K562 (cell line): Measurements from ENCODE around the gene CDC42BPB. TPM values are rescaled to one million over a fixed set of nuclear protein-coding genes. Genes with fewer than 3 reads are reported as not detected.

Experiments used
- ATAC-seq: fragments of 200-7000 bp; cut with Tn5 transposase; 3 replicates; pipeline ENCODE4 v1.9.1; 2020; ENCODE audit warnings: moderate library complexity
- BruUV-seq: library from RNA; stranded (reverse); fragments of 400-500 nt; replicated peaks from 2 replicates; lab custom pipeline; 2021; lab: Mats Ljungman, UMichigan
- CTCF ChIA-PET: fragments of 300-600 bp; formaldehyde crosslinking; extraction: SDS; loops from one replicate; lab custom pipeline; 2021; ENCODE audit warnings: low intra/inter-chr PET ratio; lab: Yijun Ruan, JAX
- POLR2A ChIA-PET: fragments of 300-600, 350-650 bp; sonication (Branson Sonifier 250); formaldehyde crosslinking; extraction: SDS; loops from one replicate; lab custom pipeline; 2021; ENCODE audit warnings: antibody characterized with exemption, inconsistent platforms; lab: Yijun Ruan, JAX
- DNase-seq, 4 experiments: peaks; one replicate each; pipeline versions ENCODE4 v3.0.0 to v3.0.0-alpha.2; 2011 to 2018; ENCODE audit warnings: low spot score in 3 of 4, mixed read lengths in 3 of 4; ENCODE audit errors: extremely low read depth in 1 of 4
- FAIRE-seq: peaks from 2 replicates; lab custom pipeline; 2011; peaks lifted over from hg19 to GRCh38; lab: Jason Lieb, UNC
- H2AFZ ChIP-seq: 2 replicates; pipeline ENCODE4 v1.6.0; 2011; ENCODE audit warnings: low read depth, low read length, control low read depth, inconsistent platforms
- H3K27ac ChIP-seq: fragments of 200-600 bp; 3 replicates; pipeline ENCODE4 v1.8.0; 2011; ENCODE audit warnings: low read depth, mild to moderate bottlenecking, control low read depth, inconsistent platforms, low read length, moderate library complexity, mixed read lengths; ENCODE audit errors: extremely low read depth
- H3K27me3 ChIP-seq, 2 experiments: fragments of 300-600 bp in 1 of 2; 2 replicates in 1 of 2; 3 replicates in 1 of 2; pipeline versions ENCODE4 v1.6.0 to v1.8.0; 2011; ENCODE audit warnings: inconsistent platforms in 2 of 2, low read length in 2 of 2, mild to moderate bottlenecking in 1 of 2, mixed read lengths in 1 of 2, moderate library complexity in 1 of 2; ENCODE audit not compliant: control insufficient read depth in 2 of 2, insufficient read depth in 2 of 2
- H3K36me3 ChIP-seq: fragments of 300-600 bp; 3 replicates; pipeline ENCODE4 v1.8.0; 2011; ENCODE audit warnings: mild to moderate bottlenecking, low read length, inconsistent platforms; ENCODE audit not compliant: control insufficient read depth, insufficient read depth
- H3K4me1 ChIP-seq, 2 experiments: fragments of 200-600 bp in 1 of 2; replicated peaks in 1 of 2; 2 replicates in 1 of 2; 3 replicates in 1 of 2; pipeline versions ENCODE4 v1.5.1 to v1.8.0; 2011; ENCODE audit warnings: inconsistent platforms in 2 of 2, low read length in 2 of 2, mild to moderate bottlenecking in 1 of 2, mixed read lengths in 1 of 2, moderate library complexity in 1 of 2; ENCODE audit not compliant: control insufficient read depth in 2 of 2, insufficient read depth in 2 of 2
- H3K4me2 ChIP-seq: 2 replicates; pipeline ENCODE4 v1.6.1; 2011; ENCODE audit warnings: low read length, control low read depth, inconsistent platforms, mixed read lengths; ENCODE audit not compliant: insufficient read depth
- H3K4me3 ChIP-seq: fragments of 200-600 bp; sonication (generic), shearing (Covaris generic); 2 replicates; pipeline ENCODE4 v1.5.1; 2016; ENCODE audit warnings: control low read depth, inconsistent platforms
- H3K79me2 ChIP-seq: fragments of 200-600 bp; 3 replicates; pipeline ENCODE4 v1.8.0; 2011; ENCODE audit warnings: low read length, inconsistent platforms; ENCODE audit not compliant: control insufficient read depth, insufficient read depth
- H3K9ac ChIP-seq, 2 experiments: 2 replicates each; pipeline versions ENCODE4 v1.6.0 to v1.6.1; 2011; ENCODE audit warnings: low read depth in 2 of 2, low read length in 2 of 2, control low read depth in 1 of 2, inconsistent platforms in 1 of 2, mild to moderate bottlenecking in 1 of 2, mixed read lengths in 1 of 2; ENCODE audit not compliant: insufficient read depth in 1 of 2
- H3K9me1 ChIP-seq: one replicate; pipeline ENCODE4 v1.6.0; 2011; ENCODE audit warnings: inconsistent platforms, mild to moderate bottlenecking, low read length, moderate library complexity; ENCODE audit not compliant: control insufficient read depth, insufficient read depth
- H3K9me3 ChIP-seq: replicated peaks from 2 replicates; pipeline ENCODE4 v1.5.1; 2011; ENCODE audit warnings: low read depth, low read length, inconsistent platforms; ENCODE audit not compliant: control insufficient read depth, insufficient read depth
- H4K20me1 ChIP-seq: replicated peaks from 2 replicates; pipeline ENCODE4 v1.6.1; 2011; ENCODE audit warnings: low read length, inconsistent platforms, mixed read lengths; ENCODE audit not compliant: control insufficient read depth, insufficient read depth
- ARID1B ChIP-seq: fragments of 450-650 bp; IDR thresholded peaks from 2 replicates; pipeline ENCODE4 v1.6.1; 2016; ENCODE audit warnings: antibody characterized with exemption, mild to moderate bottlenecking, inconsistent platforms
- CAMTA2 ChIP-seq: fragments of 250-450 bp; sonication (Bioruptor Pico); conservative IDR thresholded peaks from 2 replicates; pipeline ENCODE4 v1.5.1; 2022
- ETS2 ChIP-seq: IDR thresholded peaks from 2 replicates; pipeline ENCODE4 v1.6.1; 2016; ENCODE audit warnings: borderline replicate concordance, missing genetic modification characterization, mild to moderate bottlenecking, moderate library complexity, missing compliant biosample characterization; ENCODE audit not compliant: poor library complexity, severe bottlenecking
- FIP1L1 ChIP-seq: fragments of 200-400 bp; formaldehyde crosslinking; IDR thresholded peaks from 2 replicates; pipeline ENCODE4 v1.6.1; 2018; ENCODE audit warnings: mild to moderate bottlenecking, low read depth, low read length; ENCODE audit not compliant: poor library complexity, severe bottlenecking
- POLR2G ChIP-seq: fragments of 200-400 bp; formaldehyde crosslinking; IDR thresholded peaks from 2 replicates; pipeline ENCODE4 v1.6.1; 2017; ENCODE audit warnings: low read depth, mild to moderate bottlenecking, antibody characterized with exemption, low read length, moderate library complexity
- SAFB2 ChIP-seq: fragments of 200-400 bp; formaldehyde crosslinking; IDR thresholded peaks from 2 replicates; pipeline ENCODE4 v1.6.1; 2018; ENCODE audit warnings: borderline replicate concordance, low read length, low read depth, moderate library complexity; ENCODE audit not compliant: severe bottlenecking
- ZNF197 ChIP-seq: fragments of 200-800 bp; sonication (Bioruptor generic); IDR thresholded peaks from 2 replicates; pipeline ENCODE4 v1.6.1; 2016; ENCODE audit warnings: low read depth, missing genetic modification characterization, missing compliant biosample characterization
- ZSCAN29 ChIP-seq: fragments of 450-650 bp; IDR thresholded peaks from 2 replicates; pipeline ENCODE4 v1.6.1; 2017
- WGBS: fragments of 100-300 bp; shearing (Covaris generic); methylation state at CpG from one replicate; pipeline ENCODE4 v1.1.6; 2016; ENCODE audit warnings: low coverage, mixed read lengths; ENCODE audit not compliant: insufficient coverage; ENCODE audit errors: missing lambda C conversion rate; 5-methylcytosine and 5-hydroxymethylcytosine counted together
- in situ Hi-C: fragments of 300-500 bp; cut with MboI; formaldehyde crosslinking; loops from 4 replicates; pipeline ENCODE4 v1.15.0; 2018; ENCODE audit warnings: inconsistent platforms, mixed read lengths
- intact Hi-C: fragments of 100-400 bp; cut with micrococcal nuclease; formaldehyde crosslinking; loops from 2 replicates; pipeline ENCODE4 v1.14.2; 2022
- polyA plus RNA-seq, 8 experiments: library from polyadenylated mRNA; depleted of rRNA in 4 of 8; stranded (reverse) in 5 of 8; unstranded in 3 of 8; fragments of >200 nt; fragmentation: Nextera tagmentation in 2 of 8; fragmentation: Illumina TruSeq in 1 of 8; extraction: Ambion mirVana in 2 of 8; extraction: Trizol in 1 of 8; gene quantifications; 2 replicates each; pipeline versions ENCODE4 v1.2.1 to v1.2.3, GENCODE V29; 2011 to 2014; ENCODE audit warnings: inconsistent platforms in 1 of 8, missing spikeins in 1 of 8
- total RNA-seq, 7 experiments: library from RNA; depleted of rRNA in 6 of 7; stranded (reverse); fragments of >200 nt in 6 of 7; fragmentation: Illumina TruSeq in 2 of 7; extraction: Trizol in 2 of 7; gene quantifications; 2 replicates each; pipeline versions ENCODE4 v1.2.1 to v1.2.3, GENCODE V29; 2011 to 2021; ENCODE audit warnings: low replicate concordance in 1 of 7

Gene CDC42BPB
- total and polyA plus RNA-seq, 9 of the 15 experiments (the other 6 are each of a cell fraction or from before 2014, with no cell fraction given): 0.07 to 24.3 (median 12.6) TPM

DNA sequence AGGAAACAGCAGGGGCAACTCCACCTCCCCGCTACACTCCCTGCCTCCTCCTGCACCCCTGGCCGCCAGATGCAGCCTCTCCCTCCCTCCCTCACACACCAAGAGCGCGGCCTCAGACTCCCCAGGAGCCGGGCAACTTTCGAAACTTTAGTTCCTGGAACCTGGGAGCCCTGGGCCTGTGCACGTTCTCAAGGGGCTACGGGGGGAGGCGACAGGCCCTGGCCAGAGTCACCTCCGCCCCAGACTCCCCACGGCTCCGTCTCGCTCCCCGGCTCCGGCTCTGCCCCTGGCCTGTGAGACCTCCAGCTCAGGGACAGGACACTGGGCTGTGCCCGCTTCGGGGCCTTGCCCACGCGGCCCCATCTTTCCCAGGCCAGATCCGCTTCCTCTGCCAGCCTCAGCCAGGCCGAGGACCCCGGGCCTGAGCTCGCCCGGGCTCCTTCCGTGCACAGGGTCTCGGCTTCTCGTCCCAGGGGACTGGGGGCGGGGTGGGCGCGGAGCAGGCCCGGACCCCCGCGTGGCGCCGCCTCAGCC, 129.4 kb downstream of the CDC42BPB start:
- Histone ChIP-seq H3K27me3 (no peaks in the 10 kb centered on the region), H3K27ac (no peak overlapping the region), H3K9ac (no peak overlapping the region), H3K4me3 (no peak overlapping the region), H3K9me1 (no peaks in the 10 kb centered on the region), H3K36me3 (peaks cover under 1% of the 10 kb centered on the region; the same call in 1 of the 3 replicates), H3K79me2 (no peaks in the 10 kb centered on the region), H3K9me3 (no peaks in the 10 kb centered on the region), H4K20me1 (no peaks in the 10 kb centered on the region), H2AFZ (no peak overlapping the region), H3K4me1 (peaks cover 0 to 40% of the 10 kb centered on the region in 2 experiments; a peak in 3 of 5 replicates), H3K4me2 (no peak overlapping the region)
- 84% methylated on average over 8 of the region's 35 CpGs for WGBS
- ATAC-seq: no peak
- TF ChIP-seq POLR2G: peak; percentile 42; the same call in 1 of the 2 replicates
- TF ChIP-seq ZSCAN29: no peak
- TF ChIP-seq ZNF197 (CRISPR knock-in tag): no peak
- TF ChIP-seq SAFB2: no peak
- TF ChIP-seq CAMTA2 (CRISPR knock-in tag): no peak
- TF ChIP-seq ETS2 (tag): no peak
- TF ChIP-seq FIP1L1: peak; percentile 0
- no peak for TF ChIP-seq ARID1B
- no peak for FAIRE-seq
- BruUV-seq: no TSS peak
- intact Hi-C loops (no loop called here), in situ Hi-C loops (no loop called here)
- no peak for DNase-seq
- CTCF ChIA-PET: no interaction called here
- POLR2A ChIA-PET: interaction anchor here (0.6 kb wide), 1 partner anchor 12 kb away, joined by 4 read pairs; no protein-coding TSS in a partner anchor
